Limb (tissue), 2 donors: Measurements from ENCODE around the gene NCKAP1.

Experiments used
- DNase-seq, 2 donors: peaks; one replicate each; pipeline ENCODE4 v3.0.0-alpha.2; 2016; ENCODE audit errors: extremely low spot score in 2 of 2

The NCKAP1 gene

DNA sequence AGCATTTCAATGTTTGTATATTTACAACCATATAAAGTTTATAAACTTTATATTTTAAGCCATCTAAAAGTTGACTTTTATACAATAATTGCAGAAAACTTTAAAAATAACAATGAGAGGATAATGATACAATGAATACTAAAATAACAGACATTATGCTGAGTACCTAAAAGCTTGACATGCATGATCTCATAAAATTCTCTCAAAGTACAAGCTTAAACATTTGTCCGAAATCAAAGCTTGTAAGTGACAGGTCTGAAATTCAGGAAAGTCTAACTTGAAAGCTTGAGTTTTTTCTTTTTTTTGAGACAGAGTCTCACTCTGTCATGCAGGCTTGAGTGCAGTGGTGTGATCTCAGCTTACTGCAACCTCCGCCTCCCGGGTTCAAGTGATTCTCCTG lies 87.7 kb downstream of the NCKAP1 start:
- no peak for DNase-seq

DNA sequence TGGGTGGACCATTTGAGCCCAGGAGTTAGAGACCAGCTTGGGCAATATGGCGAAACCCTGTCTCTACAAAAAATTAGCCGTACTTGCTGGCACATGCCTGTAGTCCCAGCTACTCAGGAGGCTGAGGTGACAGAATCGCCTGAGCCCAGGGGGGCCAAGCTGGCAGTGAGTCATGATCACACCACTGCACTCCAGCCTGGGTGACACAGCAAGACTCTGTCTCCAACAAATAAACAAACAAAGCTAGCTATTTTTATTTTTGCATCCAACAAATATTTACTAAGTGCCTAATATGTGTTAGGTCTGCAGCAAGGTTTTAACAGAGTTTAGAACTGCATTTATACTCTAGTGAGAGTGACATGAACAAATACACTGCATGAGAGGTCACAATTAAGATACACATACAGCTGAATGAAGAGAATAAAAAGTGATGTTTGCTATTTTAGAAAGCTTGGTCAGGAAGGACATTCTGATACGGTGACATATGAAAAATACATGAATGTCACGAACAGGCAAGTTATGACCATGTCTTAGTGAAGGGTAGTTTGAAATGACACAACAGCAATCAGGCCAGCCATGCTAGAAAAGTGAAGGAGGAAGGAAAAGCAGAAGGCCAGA lies 88.6 kb downstream of the NCKAP1 start:
- no peak for DNase-seq

DNA sequence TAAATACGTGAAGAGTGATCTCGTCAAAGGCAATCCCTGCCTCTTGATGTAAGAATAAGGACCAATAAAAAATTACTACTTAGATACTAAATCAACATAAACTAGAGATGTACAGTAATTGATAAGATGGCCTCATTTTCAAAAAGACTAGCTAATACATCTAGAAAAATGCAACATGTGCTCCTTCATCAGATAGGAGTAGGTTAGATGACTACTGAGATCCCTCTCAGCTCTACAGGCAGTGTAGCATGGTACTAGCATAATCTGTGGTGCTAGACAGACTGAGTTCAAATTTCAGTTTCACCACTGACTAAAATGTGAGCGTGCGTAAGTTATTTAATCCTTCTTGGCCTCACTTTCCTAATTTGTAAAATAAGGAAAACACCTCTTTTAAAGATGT lies 89.2 kb downstream of the NCKAP1 start:
- no peak for DNase-seq

DNA sequence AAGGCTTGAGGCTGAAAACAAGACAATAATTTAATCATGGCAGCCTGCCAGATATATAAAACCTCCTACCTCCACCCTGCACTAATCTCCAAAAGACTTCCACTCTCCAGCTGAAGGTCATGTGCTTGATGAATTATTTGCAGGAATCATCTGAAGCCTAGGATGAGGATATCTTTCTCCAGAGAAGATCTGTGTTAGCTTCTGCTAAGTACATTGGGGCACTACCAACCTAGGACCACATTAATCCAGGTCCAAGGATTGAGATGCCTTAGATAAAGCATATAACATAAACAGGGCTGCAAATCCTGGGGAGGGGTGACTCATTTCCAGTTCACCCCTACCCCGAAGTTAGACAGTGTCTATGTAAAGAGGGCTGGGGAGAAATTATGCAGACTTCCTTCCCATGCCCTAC lies 91.3 kb downstream of the NCKAP1 start:
- DNase-seq = no peak

DNA sequence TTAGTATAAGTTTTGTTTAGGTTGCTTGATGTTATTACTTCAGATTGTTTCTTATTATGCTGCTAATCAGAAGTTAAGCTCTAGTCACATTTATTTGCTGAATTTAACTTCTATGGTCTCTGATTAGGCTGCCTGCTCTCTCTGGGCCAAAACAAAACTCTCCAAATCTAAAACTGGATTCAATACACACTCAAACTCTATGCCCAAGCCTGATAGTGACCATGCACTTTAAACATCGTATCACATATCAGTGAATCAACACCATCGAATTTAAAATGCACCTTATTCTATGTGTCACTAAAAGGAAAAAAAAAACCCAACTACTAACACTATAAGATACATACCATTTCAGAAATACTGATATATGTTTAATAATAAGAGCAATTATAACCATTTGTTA lies 94.9 kb downstream of the NCKAP1 start:
- no peak for DNase-seq

DNA sequence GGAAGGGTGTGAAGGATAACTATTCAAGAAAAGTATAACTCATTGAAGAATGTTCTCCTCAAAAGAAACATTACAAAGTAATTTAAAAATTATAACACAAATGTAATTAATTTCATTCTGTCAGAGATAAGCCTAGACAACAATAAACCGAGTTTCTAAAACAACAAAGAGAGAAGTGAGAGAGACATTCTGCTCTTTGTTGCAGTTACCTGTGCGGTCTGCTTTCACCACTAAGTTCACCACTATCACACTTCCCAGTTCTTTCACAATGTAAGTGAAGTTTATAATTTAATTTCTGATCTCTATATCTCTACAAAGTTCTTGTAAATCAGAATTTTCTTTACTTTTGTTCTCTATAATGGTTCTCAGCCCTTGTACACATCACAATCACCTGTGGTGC lies 95.5 kb downstream of the NCKAP1 start:
- DNase-seq = no peak

DNA sequence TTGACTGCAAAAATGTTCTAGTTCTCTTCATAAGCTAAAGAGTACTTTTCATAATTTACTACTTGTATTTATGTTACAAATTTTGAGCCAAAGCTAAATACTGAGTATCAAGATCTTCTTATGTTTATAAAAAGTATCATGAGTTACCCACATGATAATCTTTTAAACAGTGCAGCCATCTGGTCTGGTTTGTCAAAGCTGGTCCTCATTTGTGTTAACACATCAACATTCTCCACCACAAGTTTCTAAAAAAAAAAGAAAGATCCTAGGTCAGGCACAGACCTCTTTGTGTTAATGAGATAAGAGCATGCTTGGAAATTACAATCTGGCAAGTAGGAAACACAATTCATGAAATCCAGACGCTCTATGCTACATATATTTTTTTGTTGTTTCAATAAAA lies 96.3 kb downstream of the NCKAP1 start:
- no peak for DNase-seq

DNA sequence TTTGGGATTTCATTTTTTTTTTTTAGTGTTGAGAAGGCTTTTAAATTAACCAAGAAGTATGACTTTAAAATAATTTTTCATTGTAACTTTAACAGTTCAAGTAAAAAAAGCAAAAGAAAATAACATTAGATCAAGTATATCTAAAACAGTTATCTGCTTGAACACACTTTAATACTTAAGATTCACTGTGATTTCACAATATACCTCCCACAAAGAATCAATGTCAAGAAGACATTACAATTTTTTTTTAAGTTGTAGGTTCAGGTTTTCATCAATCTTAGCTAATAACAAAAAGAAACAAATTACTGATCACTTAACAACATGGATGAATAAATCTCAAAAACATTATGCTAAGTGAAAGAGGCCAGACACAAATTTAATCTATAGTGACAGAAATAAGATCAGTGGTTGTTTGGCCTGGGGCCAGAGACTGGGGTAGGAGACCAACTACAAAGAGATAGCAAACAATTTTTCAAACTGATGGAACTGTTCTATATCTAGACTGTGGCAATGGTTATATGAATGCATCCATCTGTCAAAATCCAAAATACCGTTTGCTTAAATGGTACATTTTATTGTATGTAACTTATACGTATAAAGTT lies 97.0 kb downstream of the NCKAP1 start:
- no peak for DNase-seq

DNA sequence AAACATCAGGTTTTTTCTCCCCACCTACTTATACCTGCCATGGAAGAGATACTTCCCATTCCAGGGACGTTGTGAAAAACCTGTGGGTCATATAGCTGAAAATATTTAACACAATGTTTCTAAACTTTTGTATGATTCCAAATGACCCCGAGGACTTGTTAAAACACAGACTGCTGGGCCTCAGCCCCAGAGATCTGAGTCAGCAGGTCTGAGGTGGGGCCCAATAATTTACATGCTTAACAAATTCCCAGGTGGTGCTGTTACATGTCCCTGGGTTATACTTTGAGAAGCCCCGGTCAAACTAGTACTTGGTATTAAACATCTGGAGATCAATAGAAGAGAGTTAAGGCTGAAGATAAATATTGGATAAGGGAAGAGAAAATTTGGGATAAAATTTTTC lies 100.4 kb downstream of the NCKAP1 start:
- DNase-seq = no peak

DNA sequence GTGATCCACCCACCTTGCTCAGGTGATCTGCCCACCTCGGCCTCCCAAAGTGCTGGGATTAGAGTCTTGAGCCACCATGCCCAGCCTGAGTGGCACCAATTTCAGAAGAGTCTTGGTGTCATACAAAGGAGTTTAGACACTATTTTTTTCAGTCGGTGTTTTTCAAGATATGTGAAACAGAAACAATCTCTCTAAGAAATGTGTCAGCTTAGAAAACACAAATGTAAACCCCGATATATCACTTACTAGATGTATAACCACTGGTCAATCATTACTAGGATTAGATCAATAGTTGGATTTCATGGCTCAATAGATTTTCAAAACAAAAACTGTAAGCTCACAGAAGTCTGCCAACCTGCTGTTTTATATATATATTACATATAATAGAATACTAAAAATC lies 104.6 kb downstream of the NCKAP1 start:
- no peak for DNase-seq

DNA sequence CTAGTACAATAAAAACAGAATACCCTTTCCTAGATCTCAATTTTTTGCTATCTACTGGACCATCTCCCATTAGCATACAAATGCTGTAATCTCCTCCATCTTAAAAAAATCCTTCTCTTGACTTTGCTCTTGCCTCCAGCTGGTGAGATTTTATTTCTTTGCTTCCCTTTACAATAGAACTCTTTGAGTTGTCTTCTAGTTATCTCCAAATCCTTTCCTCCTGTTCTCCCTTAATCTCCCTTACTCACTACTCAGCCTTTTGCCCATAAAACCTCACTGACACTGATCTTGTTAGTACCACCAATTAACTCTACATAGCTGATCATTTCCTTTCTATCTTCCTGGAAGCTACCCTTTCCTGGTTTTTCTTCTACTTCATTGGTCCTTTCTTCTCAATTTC lies 108.3 kb downstream of the NCKAP1 start:
- DNase-seq = no peak

DNA sequence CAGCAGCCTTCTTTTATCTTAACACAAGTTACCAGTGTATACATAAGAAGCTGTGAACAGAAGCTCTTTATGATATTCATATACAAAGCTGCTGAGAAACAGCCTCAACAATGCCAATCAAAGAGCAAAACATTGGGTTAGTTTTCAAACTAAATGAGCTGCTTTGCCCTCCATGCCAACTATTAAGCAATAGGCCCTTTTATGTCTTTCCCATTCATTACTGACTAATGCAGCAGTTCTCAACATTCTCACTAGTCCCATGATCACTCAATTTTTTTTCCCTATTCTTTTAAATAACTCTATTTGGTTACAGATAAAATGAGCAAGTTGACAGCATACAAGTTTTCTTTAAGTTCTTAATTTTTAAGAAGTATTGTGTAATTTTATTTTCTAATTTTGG lies 114.0 kb downstream of the NCKAP1 start:
- DNase-seq = no peak

DNA sequence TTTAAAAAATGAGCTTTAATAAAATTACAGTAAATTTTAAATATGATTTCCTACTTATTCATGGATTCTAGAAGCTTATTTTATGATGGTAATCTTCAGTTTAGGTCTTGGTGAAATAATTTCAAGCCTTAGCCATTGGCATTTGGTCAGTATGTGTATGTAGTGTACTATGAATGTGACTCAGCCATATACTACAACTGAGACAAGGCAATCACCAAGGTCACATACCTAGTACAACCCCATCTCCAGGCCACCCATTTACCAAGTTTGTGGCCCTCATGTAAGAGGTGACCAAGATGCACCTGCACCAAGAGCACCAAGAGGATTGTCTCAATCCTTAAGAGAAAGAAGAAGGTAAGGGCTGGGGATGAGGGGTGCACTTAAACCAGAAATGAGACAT lies 117.0 kb downstream of the NCKAP1 start:
- no peak for DNase-seq

DNA sequence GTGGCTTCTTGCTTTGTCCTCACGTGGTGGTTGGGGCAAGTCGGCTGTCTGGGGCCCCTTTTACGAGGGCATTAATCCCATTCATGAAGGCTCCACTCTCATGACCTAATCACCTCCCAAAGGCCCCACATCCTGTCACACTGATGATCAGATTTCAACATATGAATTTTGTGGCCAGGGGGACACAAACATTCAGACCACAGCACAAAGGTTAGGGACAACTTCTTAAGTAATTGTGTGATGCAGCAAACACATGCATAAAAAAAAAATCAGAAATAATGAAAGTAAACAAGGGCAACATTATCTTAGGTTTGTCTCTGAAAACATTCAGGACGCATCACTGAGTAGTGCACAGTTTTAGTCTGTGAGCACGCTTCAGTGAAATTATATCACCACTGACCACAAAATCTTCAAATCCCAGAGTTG lies 117.6 kb downstream of the NCKAP1 start:
- no peak for DNase-seq

DNA sequence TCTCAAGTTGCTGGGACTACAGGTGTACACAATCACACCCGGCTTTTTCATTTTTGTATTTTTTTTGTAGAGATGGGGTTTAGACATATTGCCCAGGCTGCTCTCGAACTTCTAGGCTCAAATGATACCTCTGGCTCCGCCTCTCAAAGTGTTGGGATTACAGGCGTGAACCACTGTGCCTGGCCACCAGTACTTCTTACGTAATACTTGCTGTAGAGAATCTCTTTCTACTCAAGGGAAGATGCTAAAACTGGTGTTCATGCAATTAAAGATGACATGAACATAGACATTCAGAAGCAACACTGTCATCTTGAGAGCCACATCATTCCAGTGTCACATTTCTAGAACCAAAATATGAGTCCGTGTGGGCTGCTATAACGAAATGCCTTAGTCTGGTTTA lies 118.2 kb downstream of the NCKAP1 start:
- DNase-seq = no peak

DNA sequence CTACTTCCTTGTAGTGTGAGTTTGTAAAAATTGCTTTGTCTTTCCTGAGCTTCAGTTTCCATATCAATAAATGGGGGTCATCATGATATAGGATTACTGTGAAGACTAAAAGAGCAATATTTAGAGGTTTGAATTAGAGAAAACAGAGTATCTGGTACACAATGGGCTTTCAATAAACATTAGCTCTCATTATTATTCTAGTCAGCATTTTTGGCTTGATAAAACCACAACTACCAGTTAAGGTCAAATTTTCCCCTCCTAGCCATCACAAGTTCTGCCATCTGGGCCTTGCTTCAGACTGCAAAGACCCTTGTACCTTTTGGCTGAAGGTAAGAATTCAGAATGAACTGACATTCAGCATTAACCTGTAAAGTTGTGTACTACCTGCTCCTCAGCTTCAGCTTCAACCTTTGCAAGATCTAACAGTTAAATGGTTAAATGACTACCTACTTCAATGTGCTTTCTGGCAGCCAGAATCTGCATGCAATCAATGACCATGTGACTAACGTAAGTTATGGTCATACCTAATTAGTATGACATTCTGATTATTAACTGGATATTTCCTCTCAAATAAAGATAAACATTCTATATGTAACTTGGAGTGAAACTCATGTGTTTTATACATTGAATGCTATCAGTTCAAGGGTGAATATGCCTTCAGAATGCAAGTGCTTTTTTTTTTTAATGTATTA lies 119.2 kb downstream of the NCKAP1 start:
- no peak for DNase-seq

DNA sequence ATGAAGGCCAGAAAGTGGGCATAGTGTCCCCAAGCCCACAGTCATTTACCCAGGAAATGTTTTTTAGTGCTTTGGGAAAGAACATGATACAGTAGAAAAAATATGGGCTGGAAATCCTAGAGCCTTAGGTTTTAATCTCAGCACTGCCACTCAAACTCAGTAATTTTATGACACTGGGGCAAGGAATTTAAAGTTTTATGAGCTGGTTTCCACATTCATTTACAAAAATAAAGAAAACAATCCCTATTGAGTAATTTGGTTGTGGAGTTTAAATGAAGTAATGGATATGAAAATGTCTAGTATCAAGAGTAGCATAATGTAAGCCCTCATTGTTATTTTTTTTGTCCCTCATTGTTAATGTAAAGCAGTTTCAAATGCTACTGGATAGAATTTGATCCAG lies 120.3 kb downstream of the NCKAP1 start:
- DNase-seq = no peak

DNA sequence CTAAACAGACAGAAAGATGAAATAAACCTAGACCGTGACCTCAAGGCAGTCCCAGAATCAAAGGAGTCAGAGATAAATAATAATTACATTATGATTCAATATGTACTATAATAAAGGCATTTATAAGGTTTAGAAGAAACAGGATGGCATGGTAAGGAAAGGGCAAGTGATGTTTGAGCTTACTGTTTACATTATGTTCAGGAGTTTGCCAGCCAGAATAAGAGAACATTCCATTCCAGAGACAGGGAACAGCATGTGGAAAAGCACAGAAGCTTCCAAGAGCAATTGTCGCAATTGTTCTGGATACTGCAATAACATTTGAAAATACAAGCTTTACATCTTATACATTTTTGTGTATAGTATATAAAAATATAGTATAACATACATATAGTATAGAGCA lies 121.8 kb downstream of the NCKAP1 start:
- no peak for DNase-seq

DNA sequence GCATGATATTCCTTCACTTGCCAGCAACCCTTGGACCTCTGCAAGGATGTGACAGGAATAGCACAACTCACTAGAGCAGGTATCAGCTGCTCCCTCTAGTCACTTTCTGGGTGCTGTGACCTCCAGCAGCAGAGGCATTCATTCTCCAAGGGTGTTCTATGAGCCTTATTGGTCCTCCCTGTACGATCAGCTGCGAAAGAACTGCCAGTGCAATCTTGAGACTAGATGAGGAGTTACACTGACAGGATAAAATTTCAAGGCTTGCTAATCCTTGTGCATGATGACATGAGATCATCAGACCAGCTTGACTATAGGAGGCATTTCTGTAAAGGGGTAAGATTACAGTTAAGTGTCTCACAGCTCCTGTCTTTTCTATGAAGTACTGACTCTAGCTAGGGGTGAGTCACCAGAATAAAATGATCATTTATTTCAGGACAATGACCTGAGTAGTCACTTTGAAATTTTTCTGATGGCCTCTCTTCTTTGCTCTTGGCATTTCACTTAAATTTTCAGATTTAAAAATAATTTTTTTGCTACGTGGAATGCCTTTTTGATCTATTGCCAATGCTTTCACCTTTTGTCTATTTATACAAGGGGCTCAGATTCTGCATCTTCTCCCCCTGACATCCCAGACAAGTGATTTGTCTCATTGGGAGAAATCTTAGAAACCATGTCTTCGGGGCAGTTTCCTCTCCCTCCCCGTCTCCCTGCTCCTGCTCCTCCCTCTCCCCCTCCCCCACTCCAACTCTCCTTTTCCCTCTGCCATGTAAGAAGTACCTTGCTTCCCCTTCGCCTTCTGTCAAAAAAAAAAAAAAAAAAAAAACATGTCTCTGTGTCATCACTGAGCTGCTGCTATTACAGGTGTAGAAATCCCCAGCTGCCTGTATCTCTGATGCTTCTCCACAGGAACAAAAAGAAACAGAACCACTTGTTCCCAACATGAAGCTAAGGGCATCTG lies 122.6 kb downstream of the NCKAP1 start:
- no peak for DNase-seq

DNA sequence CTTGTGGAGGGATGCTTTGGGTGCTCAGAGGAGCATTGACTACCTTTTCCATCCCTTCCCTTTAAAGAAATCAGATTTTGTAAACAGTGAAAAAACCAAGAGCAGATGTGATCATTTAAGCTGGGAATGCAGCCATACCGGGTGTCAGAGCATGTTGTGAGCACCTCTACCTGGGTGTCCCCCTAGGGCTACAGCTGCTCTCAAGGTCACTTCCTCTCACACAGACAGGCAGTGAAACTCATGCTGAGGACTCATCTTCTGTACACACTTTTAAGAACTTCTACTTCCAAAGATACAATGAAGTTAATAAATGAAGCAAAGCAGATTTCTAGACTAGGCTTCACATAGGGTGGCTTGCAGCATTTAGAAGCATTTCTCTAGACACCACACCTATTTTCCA lies 123.4 kb downstream of the NCKAP1 start:
- DNase-seq = no peak

DNA sequence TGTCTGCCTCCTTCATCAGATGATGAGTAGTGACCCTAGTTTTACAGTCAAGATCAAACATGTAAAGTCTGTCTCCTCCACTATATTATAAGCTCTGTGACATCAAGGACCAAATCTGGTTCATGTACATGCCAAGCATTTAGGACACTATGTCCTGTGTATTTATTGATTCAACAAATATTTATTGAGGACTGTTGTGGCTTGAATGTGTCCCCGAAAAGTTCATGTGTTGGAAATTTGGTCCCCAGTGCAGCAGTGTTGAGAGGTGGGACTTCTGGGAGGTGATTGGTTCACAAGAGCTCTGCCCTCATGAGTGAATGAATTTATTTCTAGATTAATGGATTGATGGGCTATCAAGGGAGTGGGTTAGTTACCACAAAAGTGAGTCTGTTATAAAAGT lies 125.2 kb downstream of the NCKAP1 start:
- no peak for DNase-seq

DNA sequence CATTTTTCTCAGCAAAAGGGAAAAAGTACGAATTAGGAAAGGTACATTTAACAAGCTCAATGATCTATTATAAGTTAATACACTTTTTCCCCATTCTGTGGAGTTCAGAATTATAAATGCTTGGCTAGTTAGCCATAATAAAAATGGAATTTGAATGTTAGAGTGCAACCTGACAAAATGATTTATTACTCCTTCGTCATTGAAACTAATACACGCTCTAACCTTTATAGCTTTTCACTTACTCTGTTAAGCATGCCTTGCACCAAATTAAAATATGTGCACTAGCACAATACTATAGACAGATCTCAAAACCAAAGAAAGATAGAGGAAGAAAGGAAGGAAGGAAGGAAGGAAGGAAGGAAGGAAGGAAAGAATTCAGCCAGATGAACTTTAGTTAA lies 125.7 kb downstream of the NCKAP1 start:
- DNase-seq = no peak
